ENCODE data around the gene CGB2.
"Not testable (repeated sequence)": the region's sequence is repeated elsewhere in the genome, so short reads cannot be mapped to it uniquely, and the experiment has no call there.

The CGB2 gene

GRCh38 chr19:49011194-49011593 is 20.5 kb upstream of the CGB2 start:
- DNase-seq: no peak

GRCh38 chr19:49014123-49014869 is 17.4 kb upstream of the CGB2 start:
- no peak for DNase-seq

GRCh38 chr19:49014870-49015255 is 16.8 kb upstream of the CGB2 start:
- no peak for DNase-seq

GRCh38 chr19:49016067-49016839 is 15.4 kb upstream of the CGB2 start:
- DNase-seq: no peak

- DNase-seq: no peak
Measured at GRCh38 chr19:49017041-49017665, 14.5 kb upstream of the CGB2 start, which contains the start of gene LHB. TSS of gene LHB (minus strand) at chr19:49017091. CDS start at chr19:49017081, 10 bp downstream.

- no peak for DNase-seq
Measured at GRCh38 chr19:49017666-49018351, 13.9 kb upstream of the CGB2 start.

GRCh38 chr19:49018388-49019241 is 13.1 kb upstream of the CGB2 start:
- DNase-seq: not testable (repeated sequence)

- peak; percentile 51 for DNase-seq
Measured at GRCh38 chr19:49019242-49019932, 12.3 kb upstream of the CGB2 start.

- no peak for DNase-seq
Measured at GRCh38 chr19:49020342-49020741, 11.3 kb upstream of the CGB2 start.

GRCh38 chr19:49020931-49021895 is 10.5 kb upstream of the CGB2 start:
- DNase-seq: no peak

- no peak for DNase-seq
Measured at GRCh38 chr19:49022116-49022515, 9.6 kb upstream of the CGB2 start.

GRCh38 chr19:49024233-49024632 is 7.5 kb upstream of the CGB2 start, which contains the start of gene CGB3:
TSS of gene CGB3 (minus strand) at chr19:49024333. CDS start at chr19:49023971, 362 bp downstream.
- not testable (repeated sequence) for DNase-seq

- not testable (repeated sequence) for DNase-seq
Measured at GRCh38 chr19:49025088-49025487, 6.6 kb upstream of the CGB2 start.

GRCh38 chr19:49025599-49025998 is 6.1 kb upstream of the CGB2 start:
- not testable (repeated sequence) for DNase-seq

- DNase-seq: not testable (repeated sequence)
Measured at GRCh38 chr19:49028686-49029085, 3.0 kb upstream of the CGB2 start.

GRCh38 chr19:49029749-49030148 is 1.9 kb upstream of the CGB2 start:
- not testable (repeated sequence) for DNase-seq

GRCh38 chr19:49030323-49030722 is 1.4 kb upstream of the CGB2 start:
- DNase-seq: not testable (repeated sequence)

GRCh38 chr19:49036815-49037214 is 5.1 kb downstream of the CGB2 start, which contains the start of gene CGB1:
TSS of gene CGB1 (minus strand) at chr19:49036895. CDS start at chr19:49036711, 184 bp downstream.
- DNase-seq: not testable (repeated sequence)

- not testable (repeated sequence) for DNase-seq
Measured at GRCh38 chr19:49038111-49038510, 6.4 kb downstream of the CGB2 start.
